ENCODE measurements around the gene PPP1R3E.

DNA sequence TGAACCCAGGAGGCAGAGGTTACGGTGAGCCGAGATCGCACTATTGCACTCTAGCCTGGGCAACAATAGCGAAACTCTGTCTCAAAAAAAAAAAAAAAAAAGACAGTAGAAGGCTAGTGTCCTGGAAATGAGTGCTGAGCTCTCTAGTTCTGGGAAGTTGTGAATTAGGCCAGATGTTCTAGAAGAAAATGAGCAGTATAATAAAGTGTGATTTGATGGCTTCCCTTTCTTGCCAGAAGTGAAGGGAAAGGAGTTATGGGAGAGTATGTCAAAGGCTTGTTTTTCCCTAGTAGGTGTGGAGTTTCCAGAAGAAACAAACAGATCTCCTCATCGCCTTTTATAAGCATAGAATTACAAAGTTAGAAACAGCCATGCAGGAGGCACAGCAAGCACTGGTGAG lies 44.4 kb downstream of the PPP1R3E start:
- TF ChIP-seq YY1 (IDR thresholded peaks at IDR 0.05; ENCODE audit: low read depth) (no peak), EP300 (IDR thresholded peaks at IDR 0.05; ENCODE audit: borderline replicate concordance) (no peak), TCF12 (IDR thresholded peaks at IDR 0.05; ENCODE audit: low read depth) (no peak), CEBPB (IDR thresholded peaks at IDR 0.05) (no peak), FOXM1 (IDR thresholded peaks at IDR 0.05; ENCODE audit: borderline replicate concordance, low read depth) (no peak), ZBTB7A (IDR thresholded peaks at IDR 0.05; ENCODE audit: low read depth) (no peak), NFIC (IDR thresholded peaks at IDR 0.05) (no peak), RAD21 (IDR thresholded peaks at IDR 0.05; ENCODE audit: low read depth) (no peak), TEAD4 (IDR thresholded peaks at IDR 0.05) (no peak)
- TF ChIP-seq, protein P1, sequence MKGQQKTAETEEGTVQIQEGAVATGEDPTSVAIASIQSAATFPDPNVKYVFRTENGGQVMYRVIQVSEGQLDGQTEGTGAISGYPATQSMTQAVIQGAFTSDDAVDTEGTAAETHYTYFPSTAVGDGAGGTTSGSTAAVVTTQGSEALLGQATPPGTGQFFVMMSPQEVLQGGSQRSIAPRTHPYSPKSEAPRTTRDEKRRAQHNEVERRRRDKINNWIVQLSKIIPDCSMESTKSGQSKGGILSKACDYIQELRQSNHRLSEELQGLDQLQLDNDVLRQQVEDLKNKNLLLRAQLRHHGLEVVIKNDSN (IDR thresholded peaks at IDR 0.05), result no peak
- TF ChIP-seq, protein P2, sequence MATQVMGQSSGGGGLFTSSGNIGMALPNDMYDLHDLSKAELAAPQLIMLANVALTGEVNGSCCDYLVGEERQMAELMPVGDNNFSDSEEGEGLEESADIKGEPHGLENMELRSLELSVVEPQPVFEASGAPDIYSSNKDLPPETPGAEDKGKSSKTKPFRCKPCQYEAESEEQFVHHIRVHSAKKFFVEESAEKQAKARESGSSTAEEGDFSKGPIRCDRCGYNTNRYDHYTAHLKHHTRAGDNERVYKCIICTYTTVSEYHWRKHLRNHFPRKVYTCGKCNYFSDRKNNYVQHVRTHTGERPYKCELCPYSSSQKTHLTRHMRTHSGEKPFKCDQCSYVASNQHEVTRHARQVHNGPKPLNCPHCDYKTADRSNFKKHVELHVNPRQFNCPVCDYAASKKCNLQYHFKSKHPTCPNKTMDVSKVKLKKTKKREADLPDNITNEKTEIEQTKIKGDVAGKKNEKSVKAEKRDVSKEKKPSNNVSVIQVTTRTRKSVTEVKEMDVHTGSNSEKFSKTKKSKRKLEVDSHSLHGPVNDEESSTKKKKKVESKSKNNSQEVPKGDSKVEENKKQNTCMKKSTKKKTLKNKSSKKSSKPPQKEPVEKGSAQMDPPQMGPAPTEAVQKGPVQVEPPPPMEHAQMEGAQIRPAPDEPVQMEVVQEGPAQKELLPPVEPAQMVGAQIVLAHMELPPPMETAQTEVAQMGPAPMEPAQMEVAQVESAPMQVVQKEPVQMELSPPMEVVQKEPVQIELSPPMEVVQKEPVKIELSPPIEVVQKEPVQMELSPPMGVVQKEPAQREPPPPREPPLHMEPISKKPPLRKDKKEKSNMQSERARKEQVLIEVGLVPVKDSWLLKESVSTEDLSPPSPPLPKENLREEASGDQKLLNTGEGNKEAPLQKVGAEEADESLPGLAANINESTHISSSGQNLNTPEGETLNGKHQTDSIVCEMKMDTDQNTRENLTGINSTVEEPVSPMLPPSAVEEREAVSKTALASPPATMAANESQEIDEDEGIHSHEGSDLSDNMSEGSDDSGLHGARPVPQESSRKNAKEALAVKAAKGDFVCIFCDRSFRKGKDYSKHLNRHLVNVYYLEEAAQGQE (IDR thresholded peaks at IDR 0.05; ENCODE audit: low read depth), result no peak
- TF ChIP-seq, protein P3, sequence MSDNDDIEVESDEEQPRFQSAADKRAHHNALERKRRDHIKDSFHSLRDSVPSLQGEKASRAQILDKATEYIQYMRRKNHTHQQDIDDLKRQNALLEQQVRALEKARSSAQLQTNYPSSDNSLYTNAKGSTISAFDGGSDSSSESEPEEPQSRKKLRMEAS (IDR thresholded peaks at IDR 0.05), result no peak
